ENCODE measurements around the gene MGAT4A. TPM values are rescaled to one million over a fixed set of nuclear protein-coding genes. Genes with fewer than 3 reads are reported as not detected.

The MGAT4A gene
- total RNA-seq, 1 donor from 2014 or later = 1.7 TPM

DNA sequence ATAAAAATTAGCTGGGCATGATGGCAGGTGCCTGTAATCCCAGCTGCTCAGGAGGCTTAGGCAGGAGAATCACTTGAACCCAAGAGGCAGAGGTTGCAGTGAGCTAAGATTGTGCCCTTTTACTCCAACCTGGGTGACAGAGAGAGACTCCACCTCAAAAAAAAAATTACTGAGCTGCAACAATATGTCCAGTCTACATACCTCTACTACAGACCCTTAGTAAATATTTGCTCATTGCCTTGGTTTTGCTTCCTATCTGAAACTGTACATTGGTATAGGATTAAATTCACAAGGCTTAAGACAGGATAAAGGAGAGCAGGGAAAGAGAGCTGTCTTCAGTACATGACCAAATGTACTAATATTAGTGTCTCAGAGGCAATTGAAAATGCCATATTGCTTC lies 8.1 kb upstream of the MGAT4A start:
- Histone ChIP-seq H2AFZ (ENCODE audit: low read depth, low read length) (no peak overlapping the region), H3K36me3 (ENCODE audit: insufficient read depth, low read length) (no peaks in the 10 kb centered on the region), H4K20me1 (ENCODE audit: insufficient read depth, low read length) (no peaks in the 10 kb centered on the region), H3K9me3 (ENCODE audit: insufficient read depth, low read depth, low read length) (no peaks in the 10 kb centered on the region), H3K4me1 (ENCODE audit: insufficient read depth, low read length) (no peaks in the 10 kb centered on the region), H3K9ac (ENCODE audit: low read length) (no peak overlapping the region), H3K79me2 (ENCODE audit: insufficient read depth, low read length) (no peaks in the 10 kb centered on the region), H3K4me2 (ENCODE audit: low read length) (no peak overlapping the region), H3K27me3 (ENCODE audit: insufficient read depth, low read length) (peaks cover 11% of the 10 kb centered on the region), H3K4me3 (ENCODE audit: insufficient read depth, low read depth, low read length) (no peak overlapping the region), H3K27ac (ENCODE audit: low read depth, low read length) (no peak overlapping the region)
- Mint-ChIP-seq H3K9me3 (ENCODE audit: unreplicated experiment) (no peaks in the 10 kb centered on the region), H3K27ac (ENCODE audit: unreplicated experiment) (no peak overlapping the region), H3K4me3 (ENCODE audit: unreplicated experiment) (no peak overlapping the region), H3K36me3 (ENCODE audit: low read depth, unreplicated experiment) (no peaks in the 10 kb centered on the region), H3K4me1 (ENCODE audit: low read depth, unreplicated experiment) (no peaks in the 10 kb centered on the region), H3K27me3 (ENCODE audit: low read depth, unreplicated experiment) (peaks cover 13% of the 10 kb centered on the region)
- TF ChIP-seq EZH2 (IDR thresholded peaks at IDR 0.05; ENCODE audit: insufficient read depth, low read length) = no peak
- TF ChIP-seq, protein P1, sequence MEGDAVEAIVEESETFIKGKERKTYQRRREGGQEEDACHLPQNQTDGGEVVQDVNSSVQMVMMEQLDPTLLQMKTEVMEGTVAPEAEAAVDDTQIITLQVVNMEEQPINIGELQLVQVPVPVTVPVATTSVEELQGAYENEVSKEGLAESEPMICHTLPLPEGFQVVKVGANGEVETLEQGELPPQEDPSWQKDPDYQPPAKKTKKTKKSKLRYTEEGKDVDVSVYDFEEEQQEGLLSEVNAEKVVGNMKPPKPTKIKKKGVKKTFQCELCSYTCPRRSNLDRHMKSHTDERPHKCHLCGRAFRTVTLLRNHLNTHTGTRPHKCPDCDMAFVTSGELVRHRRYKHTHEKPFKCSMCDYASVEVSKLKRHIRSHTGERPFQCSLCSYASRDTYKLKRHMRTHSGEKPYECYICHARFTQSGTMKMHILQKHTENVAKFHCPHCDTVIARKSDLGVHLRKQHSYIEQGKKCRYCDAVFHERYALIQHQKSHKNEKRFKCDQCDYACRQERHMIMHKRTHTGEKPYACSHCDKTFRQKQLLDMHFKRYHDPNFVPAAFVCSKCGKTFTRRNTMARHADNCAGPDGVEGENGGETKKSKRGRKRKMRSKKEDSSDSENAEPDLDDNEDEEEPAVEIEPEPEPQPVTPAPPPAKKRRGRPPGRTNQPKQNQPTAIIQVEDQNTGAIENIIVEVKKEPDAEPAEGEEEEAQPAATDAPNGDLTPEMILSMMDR (IDR thresholded peaks at IDR 0.05; ENCODE audit: insufficient read depth, low read depth, low read length) = no peak
- DNase-seq (ENCODE audit: low read depth) (no peak), FAIRE-seq (no peak)

- no peak overlapping the region for H3K27ac ChIP-seq (ENCODE audit: low read depth, low read length)
- Mint-ChIP-seq H3K9me3 (ENCODE audit: unreplicated experiment) (no peaks in the 10 kb centered on the region), H3K4me1 (ENCODE audit: low read depth, unreplicated experiment) (no peaks in the 10 kb centered on the region), H3K27ac (ENCODE audit: unreplicated experiment) (no peak overlapping the region), H3K36me3 (ENCODE audit: low read depth, unreplicated experiment) (no peaks in the 10 kb centered on the region), H3K4me3 (ENCODE audit: unreplicated experiment) (no peak overlapping the region), H3K27me3 (ENCODE audit: low read depth, unreplicated experiment) (peaks cover 14% of the 10 kb centered on the region)
- no peaks in the 10 kb centered on the region for H4K20me1 ChIP-seq (ENCODE audit: insufficient read depth, low read length)
- H3K36me3 ChIP-seq (ENCODE audit: insufficient read depth, low read length) = no peaks in the 10 kb centered on the region
- H3K4me3 ChIP-seq (ENCODE audit: insufficient read depth, low read depth, low read length) = no peak overlapping the region
- H3K4me2 ChIP-seq (ENCODE audit: low read length) = no peak overlapping the region
- H3K9ac ChIP-seq (ENCODE audit: low read length) = no peak overlapping the region
- DNase-seq (ENCODE audit: low read depth) = no peak
- H3K79me2 ChIP-seq (ENCODE audit: insufficient read depth, low read length) = no peaks in the 10 kb centered on the region
- no peaks in the 10 kb centered on the region for H3K4me1 ChIP-seq (ENCODE audit: insufficient read depth, low read length)
- H3K27me3 ChIP-seq (ENCODE audit: insufficient read depth, low read length) = peaks cover 11% of the 10 kb centered on the region
- no peak overlapping the region for H2AFZ ChIP-seq (ENCODE audit: low read depth, low read length)
- FAIRE-seq = no peak
- no peaks in the 10 kb centered on the region for H3K9me3 ChIP-seq (ENCODE audit: insufficient read depth, low read depth, low read length)
- no peak for TF ChIP-seq EZH2 (IDR thresholded peaks at IDR 0.05; ENCODE audit: insufficient read depth, low read length)
- TF ChIP-seq, protein P1 (IDR thresholded peaks at IDR 0.05; ENCODE audit: insufficient read depth, low read depth, low read length) = no peak
Observed at GRCh38 chr2:98738304-98738703, 7.4 kb upstream of the MGAT4A start.

- no peak overlapping the region for H2AFZ ChIP-seq (ENCODE audit: low read depth, low read length)
- H3K9me3 ChIP-seq (ENCODE audit: insufficient read depth, low read depth, low read length) = no peaks in the 10 kb centered on the region
- no peak overlapping the region for H3K27ac ChIP-seq (ENCODE audit: low read depth, low read length)
- H3K27me3 ChIP-seq (ENCODE audit: insufficient read depth, low read length) = peaks cover 11% of the 10 kb centered on the region
- no peaks in the 10 kb centered on the region for H3K4me1 Mint-ChIP-seq (ENCODE audit: low read depth, unreplicated experiment)
- no peaks in the 10 kb centered on the region for H3K36me3 ChIP-seq (ENCODE audit: insufficient read depth, low read length)
- H3K4me3 ChIP-seq (ENCODE audit: insufficient read depth, low read depth, low read length) = no peak overlapping the region
- FAIRE-seq (no peak), DNase-seq (ENCODE audit: low read depth) (no peak)
- H3K79me2 ChIP-seq (ENCODE audit: insufficient read depth, low read length) = no peaks in the 10 kb centered on the region
- no peaks in the 10 kb centered on the region for H3K4me1 ChIP-seq (ENCODE audit: insufficient read depth, low read length)
- H4K20me1 ChIP-seq (ENCODE audit: insufficient read depth, low read length) = no peaks in the 10 kb centered on the region
- H3K9me3 Mint-ChIP-seq (ENCODE audit: unreplicated experiment) = no peaks in the 10 kb centered on the region
- no peak overlapping the region for H3K27ac Mint-ChIP-seq (ENCODE audit: unreplicated experiment)
- H3K9ac ChIP-seq (ENCODE audit: low read length) = no peak overlapping the region
- H3K36me3 Mint-ChIP-seq (ENCODE audit: low read depth, unreplicated experiment) = no peaks in the 10 kb centered on the region
- H3K4me3 Mint-ChIP-seq (ENCODE audit: unreplicated experiment) = no peak overlapping the region
- H3K27me3 Mint-ChIP-seq (ENCODE audit: low read depth, unreplicated experiment) = peaks cover 18% of the 10 kb centered on the region
- TF ChIP-seq EZH2 (IDR thresholded peaks at IDR 0.05; ENCODE audit: insufficient read depth, low read length) = no peak
- TF ChIP-seq, protein P1 (IDR thresholded peaks at IDR 0.05; ENCODE audit: insufficient read depth, low read depth, low read length) = no peak
- no peak overlapping the region for H3K4me2 ChIP-seq (ENCODE audit: low read length)
Observed at GRCh38 chr2:98737848-98738247, 6.9 kb upstream of the MGAT4A start.

Data from astrocyte (in vitro differentiated cells and primary cell).